IPS-15b (cell line): Measurements from ENCODE around the gene FBXO31.

ENCODE experiments used
- H3K27me3 ChIP-seq: one replicate; pipeline ENCODE4 v1.6.1; 2013; ENCODE audit warnings: low read length; ENCODE audit not compliant: control insufficient read depth, insufficient read depth
- H3K36me3 ChIP-seq: one replicate; pipeline ENCODE4 v1.6.1; 2013; ENCODE audit warnings: low read length; ENCODE audit not compliant: control insufficient read depth, insufficient read depth
- H3K4me1 ChIP-seq: one replicate; pipeline ENCODE4 v1.6.1; 2013; ENCODE audit warnings: mild to moderate bottlenecking, low read length; ENCODE audit not compliant: control insufficient read depth, insufficient read depth
- H3K4me3 ChIP-seq: one replicate; pipeline ENCODE4 v1.5.1; 2013; ENCODE audit warnings: low read depth, low read length
- H3K9ac ChIP-seq: one replicate; pipeline ENCODE4 v1.6.1; 2013; ENCODE audit warnings: low read depth, mild to moderate bottlenecking, low read length
- H3K9me3 ChIP-seq: one replicate; pipeline ENCODE4 v1.6.1; 2013; ENCODE audit warnings: mild to moderate bottlenecking, low read length; ENCODE audit not compliant: control insufficient read depth, insufficient read depth

Gene FBXO31

GRCh38 chr16:87333581-87334331 lies 49.8 kb downstream of the FBXO31 start:
- Histone ChIP-seq H3K27me3 (no peaks in the 10 kb centered on the region), H3K9ac (no peak overlapping the region), H3K4me3 (no peak overlapping the region), H3K9me3 (no peaks in the 10 kb centered on the region), H3K4me1 (no peaks in the 10 kb centered on the region), H3K36me3 (peaks cover 36% of the 10 kb centered on the region)

- Histone ChIP-seq H3K9me3 (no peaks in the 10 kb centered on the region), H3K27me3 (no peaks in the 10 kb centered on the region), H3K9ac (no peak overlapping the region), H3K4me3 (no peak overlapping the region), H3K36me3 (peaks cover 36% of the 10 kb centered on the region), H3K4me1 (no peaks in the 10 kb centered on the region)
These were observed 50.5 kb downstream of the FBXO31 start for GRCh38 chr16:87333101-87333500.

GRCh38 chr16:87332150-87332549 lies 51.4 kb downstream of the FBXO31 start:
- no peak overlapping the region for H3K9ac ChIP-seq
- no peaks in the 10 kb centered on the region for H3K9me3 ChIP-seq
- H3K4me3 ChIP-seq: no peak overlapping the region
- H3K4me1 ChIP-seq: no peaks in the 10 kb centered on the region
- peaks cover 36% of the 10 kb centered on the region for H3K36me3 ChIP-seq
- no peaks in the 10 kb centered on the region for H3K27me3 ChIP-seq

GRCh38 chr16:87331241-87331801 lies 52.3 kb downstream of the FBXO31 start:
- peaks cover 36% of the 10 kb centered on the region for H3K36me3 ChIP-seq
- no peak overlapping the region for H3K9ac ChIP-seq
- no peaks in the 10 kb centered on the region for H3K4me1 ChIP-seq
- no peaks in the 10 kb centered on the region for H3K9me3 ChIP-seq
- H3K27me3 ChIP-seq: no peaks in the 10 kb centered on the region
- no peak overlapping the region for H3K4me3 ChIP-seq

DNA sequence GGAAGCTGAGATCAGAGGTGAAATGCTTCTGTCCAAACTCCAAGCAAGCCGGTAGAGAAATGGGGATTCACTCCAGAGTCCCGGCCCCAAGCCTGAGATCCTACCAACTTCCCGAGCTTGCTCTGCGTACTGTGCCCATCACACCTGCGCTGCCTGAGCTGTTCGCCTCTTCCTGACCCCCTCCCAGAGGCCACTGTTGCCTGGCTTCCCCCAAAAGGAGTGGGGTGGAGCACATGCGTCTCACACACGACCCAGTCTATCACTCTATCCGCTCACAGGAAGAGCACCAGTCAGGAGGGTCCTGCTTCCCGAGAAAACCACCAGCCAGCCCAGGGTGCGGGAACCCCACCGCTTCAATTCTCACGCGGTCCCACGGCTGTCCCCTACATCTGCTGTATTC lies 52.9 kb downstream of the FBXO31 start:
- no peaks in the 10 kb centered on the region for H3K4me1 ChIP-seq
- no peak overlapping the region for H3K9ac ChIP-seq
- no peak overlapping the region for H3K4me3 ChIP-seq
- H3K36me3 ChIP-seq: peaks cover 33% of the 10 kb centered on the region
- no peaks in the 10 kb centered on the region for H3K9me3 ChIP-seq
- no peaks in the 10 kb centered on the region for H3K27me3 ChIP-seq

DNA sequence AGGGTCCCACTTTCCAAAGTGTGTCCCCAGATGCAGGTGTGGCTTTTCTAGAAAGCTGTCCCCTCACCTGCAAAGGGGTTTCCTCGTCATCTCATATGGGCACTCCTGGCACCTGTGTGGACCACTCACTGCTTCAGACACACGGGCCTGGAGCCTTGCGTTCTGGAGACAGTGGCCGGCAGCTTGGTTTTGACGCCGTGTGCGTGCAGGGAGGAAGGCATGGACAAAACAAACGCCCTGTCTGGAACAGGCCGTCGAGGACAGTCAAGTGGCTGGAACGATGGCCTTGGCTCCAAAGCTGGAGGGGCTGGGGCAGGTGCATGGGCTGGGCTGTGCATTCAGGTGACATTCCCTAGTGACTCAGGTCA lies 53.3 kb downstream of the FBXO31 start:
- Histone ChIP-seq H3K36me3 (peaks cover 31% of the 10 kb centered on the region), H3K4me3 (no peak overlapping the region), H3K9me3 (no peaks in the 10 kb centered on the region), H3K9ac (no peak overlapping the region), H3K4me1 (no peaks in the 10 kb centered on the region), H3K27me3 (no peaks in the 10 kb centered on the region)

DNA sequence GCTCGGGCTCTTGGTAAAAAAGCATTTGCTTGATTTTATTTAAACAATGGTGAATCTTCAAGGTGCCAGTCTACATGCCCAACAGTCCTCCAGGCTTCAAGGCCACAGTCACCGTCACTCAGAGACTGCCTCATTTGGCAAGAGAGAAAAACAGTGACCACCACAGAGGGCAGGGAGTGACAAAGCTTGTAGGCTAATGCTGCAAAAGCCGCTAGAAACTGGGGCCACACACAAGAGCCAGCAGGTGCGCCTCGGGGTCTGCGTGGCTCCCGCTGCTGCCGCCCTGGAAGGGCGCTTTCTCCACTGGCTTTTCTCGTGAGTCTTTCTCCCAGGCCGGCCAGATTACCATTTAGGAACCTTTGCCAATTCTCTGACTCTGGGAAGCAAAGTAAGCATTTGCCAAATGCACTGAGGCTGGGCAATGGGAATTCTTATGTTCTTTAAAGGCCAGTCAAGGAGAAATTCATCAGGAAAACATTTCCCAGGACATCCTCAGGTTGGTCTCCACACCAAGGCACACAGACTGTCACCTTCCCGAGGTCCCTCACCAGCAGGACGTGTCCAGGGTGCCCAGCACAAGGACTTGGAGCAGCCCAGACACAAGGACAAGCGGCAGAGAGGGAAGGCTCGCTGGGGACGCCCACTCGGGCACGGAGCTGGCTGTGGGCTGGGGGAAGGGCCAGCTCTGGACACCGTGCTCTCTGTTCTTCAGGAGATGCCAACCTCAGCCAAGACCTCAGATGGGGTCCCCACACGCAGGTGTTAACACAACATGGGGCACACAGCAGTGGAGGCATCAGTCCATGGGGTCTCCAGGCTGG lies 53.9 kb downstream of the FBXO31 start:
- Histone ChIP-seq H3K4me3 (no peak overlapping the region), H3K9ac (no peak overlapping the region), H3K4me1 (no peaks in the 10 kb centered on the region), H3K9me3 (no peaks in the 10 kb centered on the region), H3K27me3 (no peaks in the 10 kb centered on the region), H3K36me3 (peaks cover 29% of the 10 kb centered on the region)

DNA sequence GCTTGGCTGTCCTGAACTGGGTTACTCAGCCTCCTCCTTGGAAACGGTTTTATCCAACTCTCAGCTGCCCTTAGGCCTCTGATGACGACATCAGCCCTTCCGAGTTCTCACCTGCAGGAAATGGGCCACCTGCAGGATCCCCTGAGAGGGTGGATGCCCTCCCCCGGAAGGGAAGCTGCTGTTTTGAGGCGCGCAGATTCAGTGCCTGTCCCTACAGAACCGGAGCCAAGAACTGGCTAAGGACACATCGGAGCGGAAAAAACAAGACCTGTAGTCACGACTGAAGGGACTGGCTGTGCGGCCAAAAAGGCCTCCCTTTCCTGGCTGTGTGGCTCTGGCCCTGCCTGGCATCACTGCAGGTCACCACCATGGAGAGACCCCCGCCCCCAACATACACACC lies 54.7 kb downstream of the FBXO31 start:
- Histone ChIP-seq H3K27me3 (no peaks in the 10 kb centered on the region), H3K4me3 (no peak overlapping the region), H3K9ac (no peak overlapping the region), H3K4me1 (no peaks in the 10 kb centered on the region), H3K36me3 (peaks cover 22% of the 10 kb centered on the region), H3K9me3 (no peaks in the 10 kb centered on the region)

GRCh38 chr16:87327798-87328495 lies 55.6 kb downstream of the FBXO31 start:
- Histone ChIP-seq H3K36me3 (peaks cover 17% of the 10 kb centered on the region), H3K4me1 (no peaks in the 10 kb centered on the region), H3K27me3 (no peaks in the 10 kb centered on the region)

DNA sequence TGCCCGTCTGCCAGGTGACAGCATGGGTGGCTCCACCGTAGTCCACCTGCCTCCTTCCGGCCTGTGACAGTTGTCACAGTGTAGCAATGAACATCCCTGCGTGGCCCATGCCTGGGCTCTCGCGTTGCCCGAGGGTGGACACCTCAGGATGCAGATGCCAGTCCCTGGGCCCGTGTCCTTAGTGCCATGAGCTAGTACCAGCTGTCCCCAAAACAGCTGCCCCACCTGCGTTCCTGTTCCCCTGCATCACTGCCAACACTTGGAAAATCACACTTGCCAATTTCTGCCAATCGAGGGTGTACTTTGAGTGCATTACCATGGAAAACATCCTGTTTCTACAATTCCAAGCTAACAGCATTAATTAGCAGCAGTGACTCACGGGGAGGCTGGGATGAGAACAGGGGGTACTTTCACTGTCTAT lies 57.4 kb downstream of the FBXO31 start:
- H3K9me3 ChIP-seq: no peaks in the 10 kb centered on the region
- H3K27me3 ChIP-seq: no peaks in the 10 kb centered on the region
- no peak overlapping the region for H3K9ac ChIP-seq
- peaks cover 14% of the 10 kb centered on the region for H3K36me3 ChIP-seq
- no peak overlapping the region for H3K4me3 ChIP-seq
- H3K4me1 ChIP-seq: no peaks in the 10 kb centered on the region

More at GRCh38 chr16:87327798-87328495, 55.6 kb downstream of the FBXO31 start:
- no peaks in the 10 kb centered on the region for H3K9me3 ChIP-seq
- H3K4me3 ChIP-seq: no peak overlapping the region
- H3K9ac ChIP-seq: no peak overlapping the region

- no peak overlapping the region for H3K9ac ChIP-seq
- peaks cover 12% of the 10 kb centered on the region for H3K36me3 ChIP-seq
- H3K9me3 ChIP-seq: no peaks in the 10 kb centered on the region
- H3K27me3 ChIP-seq: no peaks in the 10 kb centered on the region
- H3K4me1 ChIP-seq: no peaks in the 10 kb centered on the region
- H3K4me3 ChIP-seq: no peak overlapping the region
These were observed 58.1 kb downstream of the FBXO31 start for GRCh38 chr16:87325423-87325858.
